Vagina (tissue), 2 donors: ENCODE data around the gene DZANK1. TPM values are rescaled to one million over a fixed set of nuclear protein-coding genes. Genes with fewer than 3 reads are reported as not detected.

Experiments used
- DNase-seq, 2 donors: peaks; one replicate each; pipeline ENCODE4 v3.0.0-alpha.2; 2017; ENCODE audit errors: extremely low spot score in 2 of 2
- H3K27ac ChIP-seq: fragments of 200-600 bp; sonication (generic); one replicate; pipeline ENCODE4 v1.5.1; 2019
- H3K27me3 ChIP-seq: fragments of 200-600 bp; sonication (generic); one replicate; pipeline ENCODE4 v1.5.1; 2019
- H3K36me3 ChIP-seq, 2 donors: fragments of 200-600 bp; sonication (generic); one replicate each; pipeline ENCODE4 v1.5.1; 2017 to 2019
- H3K4me1 ChIP-seq: fragments of 200-600 bp; sonication (generic); one replicate; pipeline ENCODE4 v1.5.1; 2019
- H3K4me3 ChIP-seq, 2 donors: fragments of 200-600 bp; sonication (generic); 1 replicate in 1 of 2; 2 replicates in 1 of 2; pipeline ENCODE4 v1.5.1; 2016 to 2019
- H3K9me3 ChIP-seq: fragments of 200-600 bp; sonication (generic); one replicate; pipeline ENCODE4 v1.5.1; 2019
- CTCF ChIP-seq, 3 experiments: fragments of 450-650 bp in 2 of 3; fragments of 200-600 bp in 1 of 3; sonication (generic) in 1 of 3; IDR thresholded peaks; one replicate each; pipeline ENCODE4 v1.5.1; 2017 to 2019; ENCODE audit warnings: antibody characterized with exemption in 3 of 3, mild to moderate bottlenecking in 2 of 3, moderate library complexity in 2 of 3
- POLR2A ChIP-seq, 2 donors: fragments of 450-650 bp; IDR thresholded peaks; one replicate each; pipeline ENCODE4 v1.6.1; 2017; ENCODE audit warnings: antibody characterized with exemption in 2 of 2, mild to moderate bottlenecking in 2 of 2, moderate library complexity in 2 of 2
- POLR2AphosphoS5 ChIP-seq, 2 donors: sonication (generic); formaldehyde crosslinking; IDR thresholded peaks; one replicate each; pipeline ENCODE4 v1.9.0; 2017; ENCODE audit warnings: antibody characterized with exemption in 2 of 2, mild to moderate bottlenecking in 2 of 2, low read depth in 1 of 2; ENCODE audit not compliant: insufficient read depth in 1 of 2
- intact Hi-C: fragments of 100-400 bp; cut with DNase I; formaldehyde crosslinking; loops from one replicate; pipeline ENCODE4 v1.15.1; 2023
- total RNA-seq: library from RNA; depleted of rRNA; stranded (reverse); fragments of >200 nt; gene quantifications from one replicate; pipeline ENCODE4 v1.2.3, GENCODE V29; 2016

Gene DZANK1
- total RNA-seq, 1 donor from 2014 or later, result 2.9 TPM

DNA sequence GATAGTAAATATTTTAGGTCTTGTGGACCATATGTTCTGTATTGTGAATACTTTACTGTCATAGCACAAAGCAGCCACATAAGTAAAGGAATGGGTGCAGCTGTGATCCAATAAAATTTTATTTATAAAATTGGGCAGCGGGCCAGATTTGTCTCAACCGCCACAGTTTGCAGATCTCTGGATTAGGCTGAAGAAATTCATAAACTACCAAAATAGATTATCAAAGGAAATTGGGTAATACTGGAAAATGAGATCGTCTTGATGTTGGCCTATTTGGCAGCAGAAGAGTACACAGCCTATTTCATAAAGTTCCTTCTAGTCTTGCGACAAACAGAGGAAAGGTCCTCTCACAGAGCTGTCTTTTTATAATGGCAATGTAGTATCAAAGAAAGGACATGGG lies 69.8 kb downstream of the DZANK1 start:
- no peak for DNase-seq
- Histone ChIP-seq H3K4me3 (no peak overlapping the region), H3K27me3 (no peaks in the 10 kb centered on the region), H3K36me3 (peaks cover 0 to 8% of the 10 kb centered on the region in 2 donors), H3K4me1 (no peaks in the 10 kb centered on the region), H3K9me3 (no peaks in the 10 kb centered on the region), H3K27ac (no peak overlapping the region)
- no peak for TF ChIP-seq POLR2AphosphoS5 (IDR thresholded peaks at IDR 0.05; ENCODE audit: insufficient read depth in 1 of 2, low read depth in 1 of 2)
- no peak for TF ChIP-seq POLR2A (IDR thresholded peaks at IDR 0.05)
- no peak for TF ChIP-seq CTCF (IDR thresholded peaks at IDR 0.05)
- intact Hi-C loops, result no loop called here

GRCh38 chr20:18395544-18395943 lies 71.3 kb downstream of the DZANK1 start:
- intact Hi-C loops, result no loop called here
- H3K9me3 ChIP-seq, result no peaks in the 10 kb centered on the region
- TF ChIP-seq CTCF (IDR thresholded peaks at IDR 0.05) (no peak), POLR2AphosphoS5 (IDR thresholded peaks at IDR 0.05; ENCODE audit: insufficient read depth in 1 of 2, low read depth in 1 of 2) (no peak), POLR2A (IDR thresholded peaks at IDR 0.05) (no peak)
- H3K36me3 ChIP-seq, result no peaks in the 10 kb centered on the region
- no peaks in the 10 kb centered on the region for H3K4me1 ChIP-seq
- no peak for DNase-seq
- no peaks in the 10 kb centered on the region for H3K27me3 ChIP-seq
- H3K27ac ChIP-seq, result no peak overlapping the region
- no peak overlapping the region for H3K4me3 ChIP-seq

DNA sequence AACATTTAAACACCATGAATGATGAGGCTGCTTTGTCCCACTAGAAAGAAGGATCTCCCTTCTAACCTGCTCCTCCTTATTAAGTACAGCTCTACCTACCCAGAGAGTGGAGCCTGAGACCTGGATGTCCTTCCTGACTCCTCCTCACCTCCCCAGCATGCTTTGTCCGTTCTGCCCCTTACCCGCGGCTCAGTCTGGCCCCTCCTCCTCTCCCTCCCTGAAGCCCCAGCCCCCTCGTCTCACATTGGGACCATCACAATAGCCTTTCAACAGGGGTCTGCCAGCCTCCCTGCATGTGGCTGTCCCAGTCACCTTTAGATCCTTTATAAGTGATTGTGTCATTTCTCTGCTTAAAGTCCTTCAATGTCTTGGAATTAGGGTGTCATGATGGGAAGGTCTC lies 72.5 kb downstream of the DZANK1 start:
- no peaks in the 10 kb centered on the region for H3K4me1 ChIP-seq
- no peak overlapping the region for H3K4me3 ChIP-seq
- no peak overlapping the region for H3K27ac ChIP-seq
- intact Hi-C loops, result no loop called here
- no peaks in the 10 kb centered on the region for H3K9me3 ChIP-seq
- H3K27me3 ChIP-seq, result no peaks in the 10 kb centered on the region
- TF ChIP-seq POLR2A (IDR thresholded peaks at IDR 0.05) (no peak), CTCF (IDR thresholded peaks at IDR 0.05) (no peak), POLR2AphosphoS5 (IDR thresholded peaks at IDR 0.05; ENCODE audit: insufficient read depth in 1 of 2, low read depth in 1 of 2) (no peak)
- DNase-seq, result no peak
- H3K36me3 ChIP-seq, result no peaks in the 10 kb centered on the region

DNA sequence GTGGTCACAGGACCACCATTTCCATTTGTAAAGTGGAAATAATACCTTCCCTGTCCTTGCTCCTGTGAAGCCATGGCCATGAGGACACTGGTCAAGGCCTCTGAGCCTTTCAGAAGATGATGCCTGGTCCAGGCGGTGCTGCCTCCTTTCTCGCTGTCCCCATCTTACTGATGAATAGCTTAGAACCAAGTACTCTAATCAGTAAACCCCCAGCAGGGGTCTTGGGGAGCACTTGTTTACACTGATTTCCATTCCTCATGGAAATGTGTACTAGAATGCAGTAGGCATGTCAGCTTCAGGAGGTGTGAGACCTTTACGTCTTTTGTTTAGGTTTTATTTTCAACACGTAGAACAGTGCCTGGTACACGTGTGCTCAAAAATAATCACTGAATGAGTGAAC lies 75.1 kb downstream of the DZANK1 start:
- no peak overlapping the region for H3K27ac ChIP-seq
- H3K4me1 ChIP-seq, result no peaks in the 10 kb centered on the region
- intact Hi-C loops, result no loop called here
- TF ChIP-seq POLR2AphosphoS5 (IDR thresholded peaks at IDR 0.05; ENCODE audit: insufficient read depth in 1 of 2, low read depth in 1 of 2) (no peak), POLR2A (IDR thresholded peaks at IDR 0.05) (no peak), CTCF (IDR thresholded peaks at IDR 0.05) (no peak)
- no peaks in the 10 kb centered on the region for H3K9me3 ChIP-seq
- H3K27me3 ChIP-seq, result no peaks in the 10 kb centered on the region
- H3K4me3 ChIP-seq, result no peak overlapping the region
- no peak for DNase-seq
- H3K36me3 ChIP-seq, result no peaks in the 10 kb centered on the region

GRCh38 chr20:18390201-18390600 lies 76.6 kb downstream of the DZANK1 start:
- H3K36me3 ChIP-seq, result no peaks in the 10 kb centered on the region
- no peak overlapping the region for H3K27ac ChIP-seq
- intact Hi-C loops, result no loop called here
- H3K4me3 ChIP-seq, result no peak overlapping the region
- TF ChIP-seq POLR2A (IDR thresholded peaks at IDR 0.05), result no peak
- no peak for TF ChIP-seq CTCF (IDR thresholded peaks at IDR 0.05)
- no peak for TF ChIP-seq POLR2AphosphoS5 (IDR thresholded peaks at IDR 0.05; ENCODE audit: insufficient read depth in 1 of 2, low read depth in 1 of 2)
- no peaks in the 10 kb centered on the region for H3K27me3 ChIP-seq
- no peak for DNase-seq
- no peaks in the 10 kb centered on the region for H3K4me1 ChIP-seq
- no peaks in the 10 kb centered on the region for H3K9me3 ChIP-seq
